GM18861 (cell line): Measurements from ENCODE around the gene ARID3B.
"Not testable (repeated sequence)": the region's sequence is repeated elsewhere in the genome, so short reads cannot be mapped to it uniquely, and the experiment has no call there.

ENCODE experiments used
- ATAC-seq: cut with Tn5 transposase; IDR thresholded peaks from one replicate; pipeline ENCODE4 v1.9.1; 2021; ENCODE audit not compliant: unreplicated experiment

ARID3B gene

GRCh38 chr15:74565381-74566085 is 24.5 kb downstream of the ARID3B start:
- ATAC-seq = no peak

- ATAC-seq = no peak
Measured at GRCh38 chr15:74568594-74568993, 27.6 kb downstream of the ARID3B start.

GRCh38 chr15:74569731-74570070 is 28.7 kb downstream of the ARID3B start:
- no peak for ATAC-seq

GRCh38 chr15:74571191-74571590 is 30.2 kb downstream of the ARID3B start:
- ATAC-seq = no peak

GRCh38 chr15:74573987-74574386 is 33.0 kb downstream of the ARID3B start:
- ATAC-seq = no peak

GRCh38 chr15:74578496-74578994 is 37.5 kb downstream of the ARID3B start:
- ATAC-seq = no peak

- ATAC-seq = no peak
Measured at GRCh38 chr15:74579001-74579400, 38.0 kb downstream of the ARID3B start.

- no peak for ATAC-seq
Measured at GRCh38 chr15:74580538-74581350, 39.7 kb downstream of the ARID3B start.

GRCh38 chr15:74584204-74584603 is 43.2 kb downstream of the ARID3B start:
- no peak for ATAC-seq

- no peak for ATAC-seq
Measured at GRCh38 chr15:74584779-74585178, 43.8 kb downstream of the ARID3B start.

GRCh38 chr15:74585191-74585590 is 44.2 kb downstream of the ARID3B start:
- ATAC-seq = no peak

- no peak for ATAC-seq
Measured at GRCh38 chr15:74585857-74586256, 44.8 kb downstream of the ARID3B start.

- ATAC-seq = no peak
Measured at GRCh38 chr15:74589826-74590225, 48.8 kb downstream of the ARID3B start.

GRCh38 chr15:74592222-74592621 is 51.2 kb downstream of the ARID3B start:
- no peak for ATAC-seq

GRCh38 chr15:74593122-74593521 is 52.1 kb downstream of the ARID3B start:
- no peak for ATAC-seq

- no peak for ATAC-seq
Measured at GRCh38 chr15:74594455-74594854, 53.4 kb downstream of the ARID3B start.

GRCh38 chr15:74595271-74595670 is 54.3 kb downstream of the ARID3B start:
- no peak for ATAC-seq

- not testable (repeated sequence) for ATAC-seq
Measured at GRCh38 chr15:74596736-74597135, 55.7 kb downstream of the ARID3B start.

- not testable (repeated sequence) for ATAC-seq
Measured at GRCh38 chr15:74597146-74597705, 56.2 kb downstream of the ARID3B start.

GRCh38 chr15:74598126-74598842 is 57.3 kb downstream of the ARID3B start:
- ATAC-seq = peak; percentile 64

GRCh38 chr15:74599156-74599555 is 58.1 kb downstream of the ARID3B start:
- ATAC-seq = no peak
